ENCODE data around the gene KIF11. TPM values are rescaled to one million over a fixed set of nuclear protein-coding genes. Genes with fewer than 3 reads are reported as not detected.

Gene KIF11
- total and polyA plus RNA-seq, 9 of the 15 experiments (the other 6 are each of a cell fraction or from before 2014, with no cell fraction given): 11.3 to 54.4 (median 29.2) TPM

DNA sequence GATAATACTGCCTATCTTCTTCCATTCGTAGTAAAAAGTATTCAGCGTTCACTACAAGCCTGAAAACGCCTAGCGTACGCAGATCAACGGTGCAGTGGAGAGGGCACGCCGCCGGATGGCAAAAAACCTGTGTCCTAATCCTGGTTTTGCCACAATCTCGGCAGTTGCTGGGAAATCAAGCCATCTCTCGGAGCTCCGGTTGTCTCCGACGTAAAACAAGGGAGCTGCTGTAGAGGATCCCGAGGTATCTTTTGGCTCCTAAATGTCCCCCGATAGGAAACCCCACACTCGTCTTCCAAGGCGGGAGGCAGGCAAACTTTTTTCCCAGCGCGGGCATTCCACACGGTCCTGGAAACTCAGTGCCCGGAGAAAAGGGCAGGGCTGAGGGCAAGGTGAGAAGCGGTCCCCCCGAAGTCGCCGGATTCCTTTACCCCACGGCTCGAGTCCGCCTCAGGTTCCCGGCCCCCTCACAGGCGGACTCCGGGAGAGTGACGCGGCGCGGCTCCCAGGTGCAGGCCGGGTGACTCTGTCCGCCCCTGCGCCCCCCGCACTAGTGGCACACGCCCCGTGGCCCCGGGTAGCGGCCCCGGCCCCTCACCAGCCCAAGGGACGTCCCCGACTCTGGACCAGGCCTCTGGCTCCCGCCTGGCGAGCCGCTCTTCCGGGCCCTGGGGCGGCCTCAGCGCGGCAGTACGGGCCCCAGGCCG lies 19.7 kb upstream of the KIF11 start (continued):
- TF ChIP-seq, protein P1, sequence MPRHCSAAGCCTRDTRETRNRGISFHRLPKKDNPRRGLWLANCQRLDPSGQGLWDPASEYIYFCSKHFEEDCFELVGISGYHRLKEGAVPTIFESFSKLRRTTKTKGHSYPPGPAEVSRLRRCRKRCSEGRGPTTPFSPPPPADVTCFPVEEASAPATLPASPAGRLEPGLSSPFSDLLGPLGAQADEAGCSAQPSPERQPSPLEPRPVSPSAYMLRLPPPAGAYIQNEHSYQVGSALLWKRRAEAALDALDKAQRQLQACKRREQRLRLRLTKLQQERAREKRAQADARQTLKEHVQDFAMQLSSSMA (CRISPR knock-in tag; IDR thresholded peaks at IDR 0.05): no peak
- TF ChIP-seq RFX7 (CRISPR knock-in tag; IDR thresholded peaks at IDR 0.05): no peak
- no peak for TF ChIP-seq BHLHE40 (IDR thresholded peaks at IDR 0.05; ENCODE audit: low read length)
- no peak for TF ChIP-seq POU5F1 (IDR thresholded peaks at IDR 0.05; ENCODE audit: borderline replicate concordance, low read depth, low read length, partially characterized antibody)
- TF ChIP-seq, protein P2, sequence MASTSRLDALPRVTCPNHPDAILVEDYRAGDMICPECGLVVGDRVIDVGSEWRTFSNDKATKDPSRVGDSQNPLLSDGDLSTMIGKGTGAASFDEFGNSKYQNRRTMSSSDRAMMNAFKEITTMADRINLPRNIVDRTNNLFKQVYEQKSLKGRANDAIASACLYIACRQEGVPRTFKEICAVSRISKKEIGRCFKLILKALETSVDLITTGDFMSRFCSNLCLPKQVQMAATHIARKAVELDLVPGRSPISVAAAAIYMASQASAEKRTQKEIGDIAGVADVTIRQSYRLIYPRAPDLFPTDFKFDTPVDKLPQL (IDR thresholded peaks at IDR 0.05; ENCODE audit: extremely low read depth, insufficient read length): no peak
- no peak for TF ChIP-seq XRCC5 (IDR thresholded peaks at IDR 0.05; ENCODE audit: low read depth, low read length)
- TF ChIP-seq, protein P3, sequence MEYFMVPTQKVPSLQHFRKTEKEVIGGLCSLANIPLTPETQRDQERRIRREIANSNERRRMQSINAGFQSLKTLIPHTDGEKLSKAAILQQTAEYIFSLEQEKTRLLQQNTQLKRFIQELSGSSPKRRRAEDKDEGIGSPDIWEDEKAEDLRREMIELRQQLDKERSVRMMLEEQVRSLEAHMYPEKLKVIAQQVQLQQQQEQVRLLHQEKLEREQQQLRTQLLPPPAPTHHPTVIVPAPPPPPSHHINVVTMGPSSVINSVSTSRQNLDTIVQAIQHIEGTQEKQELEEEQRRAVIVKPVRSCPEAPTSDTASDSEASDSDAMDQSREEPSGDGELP (CRISPR knock-in tag; IDR thresholded peaks at IDR 0.05; ENCODE audit: borderline replicate concordance): no peak
- TF ChIP-seq, protein P4, sequence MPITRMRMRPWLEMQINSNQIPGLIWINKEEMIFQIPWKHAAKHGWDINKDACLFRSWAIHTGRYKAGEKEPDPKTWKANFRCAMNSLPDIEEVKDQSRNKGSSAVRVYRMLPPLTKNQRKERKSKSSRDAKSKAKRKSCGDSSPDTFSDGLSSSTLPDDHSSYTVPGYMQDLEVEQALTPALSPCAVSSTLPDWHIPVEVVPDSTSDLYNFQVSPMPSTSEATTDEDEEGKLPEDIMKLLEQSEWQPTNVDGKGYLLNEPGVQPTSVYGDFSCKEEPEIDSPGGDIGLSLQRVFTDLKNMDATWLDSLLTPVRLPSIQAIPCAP (CRISPR knock-in tag; IDR thresholded peaks at IDR 0.05; ENCODE audit: borderline replicate concordance): peak; percentile 79; the same call in 1 of the 2 replicates
- TF ChIP-seq, protein P5, sequence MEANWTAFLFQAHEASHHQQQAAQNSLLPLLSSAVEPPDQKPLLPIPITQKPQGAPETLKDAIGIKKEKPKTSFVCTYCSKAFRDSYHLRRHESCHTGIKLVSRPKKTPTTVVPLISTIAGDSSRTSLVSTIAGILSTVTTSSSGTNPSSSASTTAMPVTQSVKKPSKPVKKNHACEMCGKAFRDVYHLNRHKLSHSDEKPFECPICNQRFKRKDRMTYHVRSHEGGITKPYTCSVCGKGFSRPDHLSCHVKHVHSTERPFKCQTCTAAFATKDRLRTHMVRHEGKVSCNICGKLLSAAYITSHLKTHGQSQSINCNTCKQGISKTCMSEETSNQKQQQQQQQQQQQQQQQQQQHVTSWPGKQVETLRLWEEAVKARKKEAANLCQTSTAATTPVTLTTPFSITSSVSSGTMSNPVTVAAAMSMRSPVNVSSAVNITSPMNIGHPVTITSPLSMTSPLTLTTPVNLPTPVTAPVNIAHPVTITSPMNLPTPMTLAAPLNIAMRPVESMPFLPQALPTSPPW (CRISPR knock-in tag; IDR thresholded peaks at IDR 0.05): peak; percentile 26
- no peak for TF ChIP-seq NELFE (IDR thresholded peaks at IDR 0.05; ENCODE audit: insufficient read depth, insufficient read length)
- no peak for TF ChIP-seq ESRRB (CRISPR knock-in tag; IDR thresholded peaks at IDR 0.05; ENCODE audit: borderline replicate concordance)
- TF ChIP-seq ZFPM2 (CRISPR knock-in tag; IDR thresholded peaks at IDR 0.05): no peak
- no peak for TF ChIP-seq MNT (conservative IDR thresholded peaks at IDR 0.05)
- TF ChIP-seq NR2C2 (CRISPR knock-in tag; IDR thresholded peaks at IDR 0.05): no peak
- 0 out of 2 replicates have a peak, but pooled peaks have one; percentile 31 for TF ChIP-seq NR2C2 (tag; IDR thresholded peaks at IDR 0.05)
- TF ChIP-seq PRMT5 (CRISPR knock-in tag; IDR thresholded peaks at IDR 0.05): no peak
- peak; percentile 21 for TF ChIP-seq RBM22 (IDR thresholded peaks at IDR 0.05; ENCODE audit: low read depth, low read length, poor library complexity, severe bottlenecking)
- peak; percentile 67; the same call in 1 of the 2 replicates for TF ChIP-seq ELF1 (tag; IDR thresholded peaks at IDR 0.05)
- TF ChIP-seq ZNF24 (IDR thresholded peaks at IDR 0.05): no peak
- no peak for TF ChIP-seq ZNF282 (CRISPR knock-in tag; IDR thresholded peaks at IDR 0.05)

Data from K562 (cell line).